ENCODE data around the gene COG3.

Gene COG3

DNA sequence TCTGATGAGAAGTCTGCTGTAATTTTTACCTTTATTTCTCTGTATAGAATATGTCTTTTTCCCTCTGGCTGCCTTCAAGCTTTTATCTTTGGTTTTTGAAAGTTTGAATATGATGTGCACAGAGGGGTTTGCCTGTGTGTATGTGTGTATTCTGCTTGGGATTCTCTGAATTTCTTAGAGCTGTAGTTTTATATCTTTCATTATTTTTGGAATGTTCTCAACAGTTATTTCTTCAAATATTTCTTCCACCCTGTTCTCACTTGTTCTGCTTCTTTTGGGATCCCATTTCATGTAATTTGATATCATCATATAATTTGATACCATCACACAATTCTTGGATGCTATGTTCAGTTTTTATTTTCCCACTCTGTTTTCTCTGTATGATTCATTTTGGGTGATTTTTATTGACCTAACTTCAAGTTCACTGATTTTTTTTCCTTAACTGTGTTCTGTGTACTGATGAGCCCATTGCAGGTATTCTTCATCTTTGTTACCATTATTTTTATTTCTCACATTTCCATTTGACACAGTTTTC is 7.5 kb downstream of the COG3 start:
- no peaks in the 10 kb centered on the region for H3K9me3 Mint-ChIP-seq
- DNase-seq (ENCODE audit: low spot score in 2 of 2) (no peak), ATAC-seq (no peak)
- peaks cover 33% of the 10 kb centered on the region for H3K36me3 Mint-ChIP-seq
- no peak overlapping the region for H3K4me3 Mint-ChIP-seq
- no peak overlapping the region for H3K27ac Mint-ChIP-seq
- peaks cover 74% of the 10 kb centered on the region for H3K4me1 Mint-ChIP-seq

DNA sequence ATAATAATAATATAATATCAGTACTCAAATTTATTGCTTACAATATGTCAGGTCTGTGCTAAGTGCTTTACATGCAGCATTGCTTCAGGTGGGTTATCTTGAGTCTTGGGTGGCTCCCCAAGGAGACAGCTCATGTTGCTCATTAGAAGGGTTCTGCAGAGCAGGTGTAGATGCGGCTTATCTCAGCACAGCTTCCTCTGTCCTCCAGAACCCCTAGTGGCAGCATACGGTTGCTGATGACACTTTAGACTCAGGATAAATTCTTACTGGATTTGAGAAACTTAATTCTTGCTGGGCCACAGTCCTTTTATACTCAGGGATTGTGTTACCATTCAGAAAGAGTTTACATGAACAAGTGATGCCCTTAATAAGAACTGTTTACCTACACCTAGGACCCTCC is 8.9 kb downstream of the COG3 start:
- Mint-ChIP-seq H3K36me3 (peaks cover 42% of the 10 kb centered on the region), H3K4me1 (peaks cover 60% of the 10 kb centered on the region), H3K27ac (no peak overlapping the region), H3K4me3 (no peak overlapping the region), H3K9me3 (no peaks in the 10 kb centered on the region)
- DNase-seq (ENCODE audit: low spot score in 2 of 2) (no peak), ATAC-seq (peak; percentile 59)

DNA sequence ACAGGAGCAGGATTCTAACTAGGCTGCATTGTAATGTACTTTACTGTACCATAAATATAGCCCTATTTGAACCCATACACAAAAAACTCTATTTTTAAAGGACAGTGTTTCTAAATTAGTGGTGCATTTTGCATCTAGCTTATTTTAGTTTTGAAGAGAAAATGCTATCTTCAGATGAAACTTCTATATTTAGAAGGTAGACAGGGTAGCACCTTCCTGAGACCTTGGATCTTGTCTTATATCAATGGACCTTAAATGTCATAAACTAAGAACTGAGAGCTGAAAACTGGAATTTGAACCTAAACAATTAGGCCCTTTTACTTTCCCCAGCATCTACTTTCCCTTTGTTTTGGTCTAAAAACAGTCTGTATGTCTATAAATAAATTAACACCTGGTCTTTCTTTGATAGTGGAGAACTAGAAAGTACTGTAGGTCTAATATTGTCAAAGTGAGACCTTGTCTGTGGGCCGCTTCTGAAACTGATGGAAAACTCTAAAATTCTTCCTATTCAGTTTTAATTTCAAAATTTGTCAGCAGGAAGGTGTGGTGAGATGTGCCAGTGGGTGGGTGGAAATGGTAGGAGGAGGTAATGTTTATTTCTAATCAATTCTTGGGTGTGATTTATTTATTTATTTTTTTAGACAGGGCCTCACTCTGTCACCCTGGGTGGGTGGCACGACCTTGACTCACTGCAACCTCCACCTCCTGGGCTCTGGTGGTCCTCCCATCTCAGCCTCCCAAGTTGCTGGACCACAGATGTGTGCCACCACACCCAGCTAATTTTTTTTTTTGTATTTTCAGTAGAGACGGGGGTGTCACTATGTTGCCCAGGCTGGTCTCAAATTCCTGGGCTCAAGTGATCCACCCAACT is 10.1 kb downstream of the COG3 start:
- Mint-ChIP-seq H3K4me3 (no peak overlapping the region), H3K4me1 (peaks cover 49% of the 10 kb centered on the region), H3K27ac (peak overlapping the region; percentile 81), H3K9me3 (no peaks in the 10 kb centered on the region), H3K36me3 (peaks cover 51% of the 10 kb centered on the region)
- ATAC-seq: peak; percentile 24
- DNase-seq (ENCODE audit: low spot score in 2 of 2): no peak

DNA sequence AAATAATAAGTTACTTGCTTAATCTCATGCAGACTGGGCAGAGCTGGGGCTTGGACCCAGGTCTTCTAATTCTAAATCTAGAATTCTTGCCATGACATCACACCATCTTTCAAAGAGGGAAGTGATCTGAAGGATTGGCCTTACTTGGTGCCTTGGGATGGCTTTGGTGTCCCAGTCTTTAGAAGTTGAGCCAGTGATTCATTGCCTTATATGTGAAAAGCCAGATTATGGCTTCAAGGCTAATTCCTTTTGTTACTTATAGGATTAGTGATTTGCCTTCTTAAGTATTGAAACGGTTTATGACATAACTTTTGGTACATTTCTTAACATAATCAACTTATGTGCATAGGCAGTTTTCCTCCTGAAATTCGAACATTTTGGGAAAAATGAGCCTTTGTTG is 14.9 kb downstream of the COG3 start:
- peaks cover 12% of the 10 kb centered on the region for H3K4me1 Mint-ChIP-seq
- H3K27ac Mint-ChIP-seq: peak overlapping the region; percentile 54
- DNase-seq (ENCODE audit: low spot score in 2 of 2) (no peak), ATAC-seq (no peak)
- no peak overlapping the region for H3K4me3 Mint-ChIP-seq
- peaks cover 86% of the 10 kb centered on the region for H3K36me3 Mint-ChIP-seq
- H3K9me3 Mint-ChIP-seq: no peaks in the 10 kb centered on the region

DNA sequence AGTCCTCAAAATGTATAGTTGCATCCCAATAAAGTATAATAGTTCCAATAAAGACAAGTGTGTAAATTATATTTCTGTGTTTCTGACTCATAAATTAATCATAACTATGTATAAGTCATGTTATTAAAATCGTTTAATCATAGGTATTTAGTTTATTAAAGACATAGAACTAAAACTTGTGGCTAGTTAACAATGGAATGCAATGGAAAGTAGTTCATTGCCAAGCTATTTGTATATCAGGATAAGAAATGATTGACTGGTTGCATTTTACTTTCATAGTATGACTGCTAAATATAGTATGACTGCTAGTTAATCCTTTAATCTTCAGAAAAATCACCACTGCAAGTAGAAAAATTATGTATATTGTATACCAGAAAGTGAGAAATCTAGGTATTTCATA is 16.9 kb downstream of the COG3 start:
- Mint-ChIP-seq H3K9me3 (no peaks in the 10 kb centered on the region), H3K4me1 (no peaks in the 10 kb centered on the region), H3K4me3 (no peak overlapping the region), H3K36me3 (peaks cover 80% of the 10 kb centered on the region), H3K27ac (no peak overlapping the region)
- DNase-seq (ENCODE audit: low spot score in 2 of 2) (no peak), ATAC-seq (no peak)

DNA sequence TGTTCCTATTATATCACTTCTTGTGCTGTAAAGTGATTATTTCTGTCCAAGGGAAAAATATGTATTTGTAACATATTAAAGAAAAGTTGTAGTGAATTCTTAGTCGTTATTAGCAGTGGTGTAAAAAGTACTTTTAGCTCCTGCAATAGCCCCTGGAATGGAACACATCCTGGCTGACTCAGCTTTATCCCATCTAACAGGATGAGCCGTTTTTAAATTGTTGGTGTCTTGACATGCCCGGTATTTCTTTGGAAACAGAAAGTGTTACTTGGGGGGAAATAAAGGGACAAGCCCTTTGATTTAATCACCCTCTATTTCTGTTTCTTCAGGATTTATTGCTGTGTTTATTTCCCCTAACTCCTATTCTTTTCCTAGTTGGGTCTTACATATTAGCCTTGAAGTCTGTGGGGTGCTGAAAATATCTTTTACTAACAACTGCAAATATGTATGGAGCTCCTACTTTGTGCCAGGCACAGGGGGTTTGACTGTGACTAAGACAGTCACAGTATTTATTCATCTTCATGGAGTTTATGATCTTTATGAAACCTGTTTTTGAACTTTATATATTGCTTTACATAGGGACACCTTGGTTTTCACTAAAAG is 17.9 kb downstream of the COG3 start:
- peak overlapping the region; percentile 16 for H3K27ac Mint-ChIP-seq
- DNase-seq (ENCODE audit: low spot score in 2 of 2) (no peak), ATAC-seq (no peak)
- H3K9me3 Mint-ChIP-seq: no peaks in the 10 kb centered on the region
- no peaks in the 10 kb centered on the region for H3K4me1 Mint-ChIP-seq
- peaks cover 80% of the 10 kb centered on the region for H3K36me3 Mint-ChIP-seq
- no peak overlapping the region for H3K4me3 Mint-ChIP-seq

DNA sequence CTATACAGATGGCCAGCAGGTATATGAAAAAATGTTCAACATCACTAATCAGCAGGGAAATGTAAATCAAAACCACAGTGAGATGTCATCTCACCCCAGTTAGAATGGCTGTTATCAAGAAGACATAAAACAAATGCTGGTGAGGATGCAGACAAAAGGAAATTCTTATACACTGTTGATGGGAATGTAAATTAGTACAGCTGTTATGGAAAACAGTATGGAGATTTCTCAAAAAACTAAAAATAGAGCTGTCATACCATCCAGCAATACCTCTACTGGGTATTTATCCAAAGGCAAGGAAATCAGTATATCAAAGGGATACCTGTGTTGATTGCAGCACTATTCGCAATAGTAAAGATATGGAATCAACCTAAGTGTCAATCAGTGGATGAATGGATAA is 22.9 kb downstream of the COG3 start:
- Mint-ChIP-seq H3K4me3 (no peak overlapping the region), H3K36me3 (peaks cover 85% of the 10 kb centered on the region), H3K4me1 (no peaks in the 10 kb centered on the region), H3K9me3 (no peaks in the 10 kb centered on the region), H3K27ac (peak overlapping the region; percentile 9)
- DNase-seq (ENCODE audit: low spot score in 2 of 2) (no peak), ATAC-seq (no peak)

DNA sequence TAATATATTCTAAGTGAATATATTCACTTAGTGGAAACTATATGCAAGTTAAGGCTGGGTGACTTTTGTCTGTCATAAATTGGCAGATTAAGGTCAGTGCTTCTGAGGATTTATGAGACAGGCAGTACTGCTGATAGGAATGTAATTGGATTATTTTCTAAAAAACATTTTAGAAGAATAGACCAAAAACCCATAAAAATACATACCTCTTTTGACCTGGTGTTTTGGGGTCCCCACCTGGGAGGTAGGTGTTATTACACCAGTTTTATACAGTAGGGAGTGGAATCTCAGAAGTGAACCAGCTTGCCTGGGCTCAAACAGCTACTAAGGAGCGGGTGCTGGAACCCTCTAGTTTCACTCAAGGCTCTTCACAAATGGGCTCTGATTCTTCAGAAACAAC is 25.3 kb downstream of the COG3 start:
- peak overlapping the region; percentile 17 for H3K27ac Mint-ChIP-seq
- DNase-seq (ENCODE audit: low spot score in 2 of 2) (no peak), ATAC-seq (peak; percentile 49)
- H3K9me3 Mint-ChIP-seq: no peaks in the 10 kb centered on the region
- no peaks in the 10 kb centered on the region for H3K4me1 Mint-ChIP-seq
- H3K4me3 Mint-ChIP-seq: no peak overlapping the region
- H3K36me3 Mint-ChIP-seq: peaks cover 93% of the 10 kb centered on the region

DNA sequence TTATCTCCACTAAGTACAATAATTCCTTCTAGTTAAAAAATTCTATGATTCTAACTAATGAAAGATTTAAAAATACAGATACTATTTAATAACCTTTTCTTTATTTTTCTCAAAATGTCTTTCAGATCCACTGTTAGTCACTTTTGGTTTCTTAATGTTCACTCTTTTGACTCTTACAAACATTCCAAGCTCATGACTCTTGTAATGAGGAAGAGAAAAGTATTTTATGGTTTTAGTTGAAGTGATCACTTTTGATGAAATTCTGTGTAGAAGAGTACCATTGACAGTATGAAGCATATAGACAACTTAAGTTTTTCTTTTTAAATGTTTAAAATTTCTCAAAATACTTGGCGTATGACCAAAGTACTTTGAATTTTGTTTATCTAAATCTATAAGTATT is 27.8 kb downstream of the COG3 start:
- no peak overlapping the region for H3K27ac Mint-ChIP-seq
- no peak for DNase-seq (ENCODE audit: low spot score in 2 of 2)
- peaks cover 99% of the 10 kb centered on the region for H3K36me3 Mint-ChIP-seq
- H3K4me1 Mint-ChIP-seq: no peaks in the 10 kb centered on the region
- ATAC-seq: no peak
- no peak overlapping the region for H3K4me3 Mint-ChIP-seq
- no peaks in the 10 kb centered on the region for H3K9me3 Mint-ChIP-seq

DNA sequence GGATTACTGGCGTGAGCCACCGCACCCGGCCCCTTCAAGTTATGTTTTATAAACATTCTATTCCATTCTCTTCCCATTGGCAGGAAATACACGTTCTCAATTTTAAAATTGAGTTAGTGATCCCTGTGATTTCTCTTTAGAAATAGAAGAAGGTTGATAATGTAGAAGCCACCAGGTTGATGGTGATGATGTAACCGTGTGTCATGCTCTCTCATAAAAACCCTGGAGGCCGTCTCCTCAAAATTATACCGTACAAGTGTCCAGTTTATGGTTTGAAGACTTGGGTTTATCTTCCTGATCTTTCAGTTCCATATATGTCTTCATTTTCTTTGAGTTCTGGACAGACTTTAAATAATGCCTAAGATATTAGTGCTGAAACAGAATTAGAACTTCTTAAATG is 32.2 kb downstream of the COG3 start:
- Mint-ChIP-seq H3K36me3 (peaks cover 92% of the 10 kb centered on the region), H3K9me3 (no peaks in the 10 kb centered on the region), H3K4me1 (peaks cover 12% of the 10 kb centered on the region), H3K4me3 (no peak overlapping the region), H3K27ac (no peak overlapping the region)
- DNase-seq (ENCODE audit: low spot score in 2 of 2) (no peak), ATAC-seq (no peak)

DNA sequence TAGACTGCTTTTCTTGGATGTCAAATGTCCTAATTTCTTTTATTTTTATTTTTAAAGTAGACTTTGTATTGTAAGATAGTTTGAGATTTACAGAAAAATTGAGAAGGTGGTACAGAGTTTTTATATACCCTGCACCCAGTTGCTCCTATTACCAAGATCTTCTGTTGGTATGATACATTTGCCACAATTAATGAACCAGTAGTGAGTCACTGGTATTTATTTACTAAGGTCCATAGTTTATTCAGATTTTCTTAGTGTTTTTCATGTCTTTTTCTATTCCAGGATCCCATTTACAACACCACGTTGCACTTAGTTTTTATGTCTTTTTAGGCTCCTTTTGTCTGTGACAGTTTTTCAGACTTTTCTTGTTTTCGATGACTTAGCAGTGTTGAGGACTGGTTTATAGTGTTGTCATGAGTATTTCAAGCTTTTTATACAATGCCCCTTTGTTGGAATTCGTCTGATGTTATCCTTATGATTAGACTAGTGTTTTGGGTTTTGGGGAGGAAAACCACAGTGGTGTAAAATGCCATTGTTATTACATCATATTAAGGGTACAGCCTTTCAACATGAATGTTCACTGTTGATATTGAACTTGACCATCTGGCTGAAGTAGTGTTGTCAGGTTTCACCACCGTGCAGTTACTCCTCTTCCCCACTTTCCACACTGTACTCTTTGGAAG is 35.9 kb downstream of the COG3 start:
- peaks cover 90% of the 10 kb centered on the region for H3K36me3 Mint-ChIP-seq
- H3K27ac Mint-ChIP-seq: peak overlapping the region; percentile 69
- DNase-seq (ENCODE audit: low spot score in 2 of 2): no peak
- H3K4me1 Mint-ChIP-seq: peaks cover 12% of the 10 kb centered on the region
- no peak for ATAC-seq
- no peak overlapping the region for H3K4me3 Mint-ChIP-seq
- H3K9me3 Mint-ChIP-seq: no peaks in the 10 kb centered on the region

DNA sequence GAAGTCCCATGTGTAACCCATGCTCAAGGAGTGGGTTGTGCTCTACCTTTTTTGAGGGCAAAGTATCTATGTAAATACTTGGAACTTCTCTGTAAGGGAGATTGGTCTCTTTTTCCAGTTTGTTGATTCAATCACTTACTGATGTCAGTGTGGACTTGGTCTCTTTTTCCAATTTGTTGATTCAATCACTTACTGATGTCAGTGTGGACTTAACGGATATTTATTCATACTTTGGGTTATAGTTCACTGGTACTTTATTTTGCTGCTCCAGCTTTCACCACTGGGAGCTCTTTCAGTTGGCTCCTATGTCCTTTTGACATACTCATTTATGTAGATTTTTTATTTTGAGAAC is 36.4 kb downstream of the COG3 start:
- Mint-ChIP-seq H3K4me3 (no peak overlapping the region), H3K27ac (peak overlapping the region; percentile 69), H3K4me1 (peaks cover 12% of the 10 kb centered on the region), H3K36me3 (peaks cover 90% of the 10 kb centered on the region), H3K9me3 (no peaks in the 10 kb centered on the region)
- ATAC-seq (no peak), DNase-seq (ENCODE audit: low spot score in 2 of 2) (no peak)

DNA sequence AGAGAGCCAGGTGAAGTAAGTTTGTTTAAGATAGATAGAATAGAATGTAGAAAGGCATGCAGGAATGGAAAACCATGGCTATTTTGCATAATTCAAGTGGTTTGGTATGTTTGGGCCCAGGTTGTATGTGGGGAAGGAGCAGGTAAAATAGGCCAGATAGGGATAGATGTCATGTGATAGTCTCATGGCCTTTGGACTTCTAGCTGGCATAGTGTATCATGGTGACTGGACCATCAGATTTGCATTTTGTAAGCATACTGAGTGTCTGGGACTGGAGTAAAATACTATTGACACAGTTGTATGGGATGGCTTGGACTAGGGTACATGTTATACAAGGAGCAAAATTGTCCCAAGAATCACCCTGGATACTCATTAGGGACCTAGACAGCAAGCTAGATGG is 38.9 kb downstream of the COG3 start:
- DNase-seq (ENCODE audit: low spot score in 2 of 2) (no peak), ATAC-seq (no peak)
- H3K36me3 Mint-ChIP-seq: peaks cover 90% of the 10 kb centered on the region
- H3K9me3 Mint-ChIP-seq: no peaks in the 10 kb centered on the region
- H3K27ac Mint-ChIP-seq: peak overlapping the region; percentile 55
- H3K4me3 Mint-ChIP-seq: no peak overlapping the region
- peaks cover 12% of the 10 kb centered on the region for H3K4me1 Mint-ChIP-seq

DNA sequence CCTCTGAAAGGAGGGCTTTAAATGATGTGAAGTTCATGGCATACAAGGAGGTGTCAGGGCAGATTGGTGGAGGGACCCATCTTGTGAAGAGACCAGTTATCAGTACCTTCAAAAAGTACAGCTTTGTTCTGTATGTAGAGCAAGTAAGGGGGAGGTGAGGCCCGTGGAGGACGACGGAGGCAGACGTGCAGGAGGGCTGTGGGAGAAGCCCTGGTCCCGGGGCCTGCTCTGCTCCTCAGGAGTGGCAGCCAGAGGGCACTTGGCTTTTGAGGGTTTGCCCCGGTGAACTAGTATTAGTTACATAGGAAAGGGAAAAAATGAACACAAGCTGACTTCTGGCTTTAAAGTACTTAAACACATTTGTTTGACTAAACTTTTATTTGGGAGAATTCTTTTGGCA is 42.1 kb downstream of the COG3 start:
- Mint-ChIP-seq H3K36me3 (peaks cover 96% of the 10 kb centered on the region), H3K27ac (peak overlapping the region; percentile 66), H3K4me3 (no peak overlapping the region), H3K4me1 (no peaks in the 10 kb centered on the region), H3K9me3 (no peaks in the 10 kb centered on the region)
- no peak for DNase-seq (ENCODE audit: low spot score in 2 of 2)
- ATAC-seq: no peak

DNA sequence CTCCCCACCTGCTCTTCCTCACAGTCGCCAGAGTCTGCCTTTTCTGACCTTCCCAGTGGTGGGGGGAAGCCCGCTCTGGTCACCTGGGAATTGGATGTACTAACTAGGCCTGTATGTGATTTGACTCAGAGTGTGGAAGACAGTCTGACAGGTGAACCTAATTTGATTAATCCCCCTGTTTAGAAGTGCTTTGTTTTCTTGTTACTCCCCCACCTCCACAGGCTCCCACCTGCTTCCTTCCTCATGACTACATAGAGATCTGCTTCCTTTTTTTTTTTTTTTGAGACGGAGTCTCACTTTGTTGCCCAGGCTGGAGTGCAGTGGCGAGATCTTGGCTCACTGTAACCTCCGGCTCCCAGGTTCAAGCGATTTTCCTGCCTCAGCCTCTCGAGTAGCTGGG is 44.0 kb downstream of the COG3 start:
- Mint-ChIP-seq H3K27ac (peak overlapping the region; percentile 72), H3K4me3 (no peak overlapping the region), H3K36me3 (peaks cover 98% of the 10 kb centered on the region), H3K9me3 (no peaks in the 10 kb centered on the region), H3K4me1 (no peaks in the 10 kb centered on the region)
- no peak for DNase-seq (ENCODE audit: low spot score in 2 of 2)
- no peak for ATAC-seq

DNA sequence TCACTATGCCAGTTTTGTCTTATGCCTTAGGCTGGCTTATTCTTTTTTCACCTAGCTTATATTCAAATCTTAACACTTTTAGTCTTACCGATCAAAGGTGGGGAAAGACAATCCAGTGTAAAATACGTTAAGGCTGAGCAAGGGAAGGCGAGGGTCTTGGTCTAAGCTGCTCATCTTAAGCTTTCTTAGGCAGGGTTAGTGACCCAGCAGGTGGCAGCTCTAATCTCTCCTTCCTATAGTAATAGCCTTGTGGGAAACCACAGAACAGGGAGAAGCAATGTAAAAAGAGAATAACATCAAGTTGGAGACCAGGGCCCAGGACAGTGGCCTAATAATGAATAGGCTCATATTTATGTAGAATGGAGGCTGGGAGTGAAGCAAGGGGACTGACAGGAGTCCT is 45.9 kb downstream of the COG3 start:
- no peak overlapping the region for H3K4me3 Mint-ChIP-seq
- no peaks in the 10 kb centered on the region for H3K9me3 Mint-ChIP-seq
- H3K27ac Mint-ChIP-seq: no peak overlapping the region
- DNase-seq (ENCODE audit: low spot score in 2 of 2) (no peak), ATAC-seq (no peak)
- no peaks in the 10 kb centered on the region for H3K4me1 Mint-ChIP-seq
- peaks cover 98% of the 10 kb centered on the region for H3K36me3 Mint-ChIP-seq
